ENCODE results near the gene POLR2C.

Gene POLR2C

GRCh38 chr16:57502048-57502775, 39.7 kb downstream of the POLR2C start:
- no peak for DNase-seq (ENCODE audit: low read depth in 2 of 2)

- no peak for DNase-seq (ENCODE audit: low read depth in 2 of 2)
These were observed 40.9 kb downstream of the POLR2C start for GRCh38 chr16:57503366-57503765.

- DNase-seq (ENCODE audit: low read depth in 2 of 2): no peak
These were observed 41.5 kb downstream of the POLR2C start for GRCh38 chr16:57504001-57504400.

- DNase-seq (ENCODE audit: low read depth in 2 of 2): no peak
These were observed 42.0 kb downstream of the POLR2C start for GRCh38 chr16:57504491-57504890.

GRCh38 chr16:57505169-57505568, 42.7 kb downstream of the POLR2C start:
- DNase-seq (ENCODE audit: low read depth in 2 of 2): no peak

- no peak for DNase-seq (ENCODE audit: low read depth in 2 of 2)
These were observed 44.9 kb downstream of the POLR2C start for GRCh38 chr16:57507136-57508034.

- no peak for DNase-seq (ENCODE audit: low read depth in 2 of 2)
These were observed 45.6 kb downstream of the POLR2C start for GRCh38 chr16:57508035-57508425.

GRCh38 chr16:57509231-57509923, 46.9 kb downstream of the POLR2C start:
- no peak for DNase-seq (ENCODE audit: low read depth in 2 of 2)

- DNase-seq (ENCODE audit: low read depth in 2 of 2): no peak
These were observed 47.8 kb downstream of the POLR2C start for GRCh38 chr16:57510016-57510871.

- no peak for DNase-seq (ENCODE audit: low read depth in 2 of 2)
These were observed 50.0 kb downstream of the POLR2C start for GRCh38 chr16:57512296-57513001.

- no peak for DNase-seq (ENCODE audit: low read depth in 2 of 2)
These were observed 51.1 kb downstream of the POLR2C start for GRCh38 chr16:57513371-57514102.

GRCh38 chr16:57514371-57514770, 51.9 kb downstream of the POLR2C start:
- no peak for DNase-seq (ENCODE audit: low read depth in 2 of 2)

GRCh38 chr16:57514791-57515600, 52.5 kb downstream of the POLR2C start:
- no peak for DNase-seq (ENCODE audit: low read depth in 2 of 2)

GRCh38 chr16:57516176-57516725, 53.8 kb downstream of the POLR2C start:
- no peak for DNase-seq (ENCODE audit: low read depth in 2 of 2)

- no peak for DNase-seq (ENCODE audit: low read depth in 2 of 2)
These were observed 54.3 kb downstream of the POLR2C start for GRCh38 chr16:57516773-57517172.

GRCh38 chr16:57517397-57518367, 55.2 kb downstream of the POLR2C start:
- DNase-seq (ENCODE audit: low read depth in 2 of 2): no peak

- DNase-seq (ENCODE audit: low read depth in 2 of 2): no peak
These were observed 56.0 kb downstream of the POLR2C start for GRCh38 chr16:57518520-57518919.

GRCh38 chr16:57518922-57519321, 56.4 kb downstream of the POLR2C start:
- DNase-seq (ENCODE audit: low read depth in 2 of 2): no peak
